ENCODE results near the gene EXOC4.
"Not testable (repeated sequence)": the region's sequence is repeated elsewhere in the genome, so short reads cannot be mapped to it uniquely, and the experiment has no call there.

EXOC4 gene

DNA sequence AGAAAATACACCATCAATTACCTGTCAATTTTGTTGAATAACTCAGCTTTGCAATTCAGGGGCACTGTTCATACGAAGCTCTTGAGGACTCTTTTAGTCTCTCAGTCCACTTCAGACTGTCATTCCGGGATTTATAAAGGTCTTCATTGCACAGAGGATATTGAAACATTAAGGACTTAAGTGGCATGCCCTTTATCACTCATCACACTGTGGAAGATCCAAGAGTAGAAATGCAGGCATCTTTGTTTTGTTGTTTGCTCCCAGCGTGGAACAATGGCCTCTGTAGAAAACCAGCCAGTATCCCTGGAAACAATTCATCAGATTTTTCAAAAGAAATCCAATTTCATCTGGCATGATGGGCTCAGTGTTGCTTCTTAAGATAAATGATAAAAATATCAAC lies 808.0 kb downstream of the EXOC4 start:
- no peak for FAIRE-seq

DNA sequence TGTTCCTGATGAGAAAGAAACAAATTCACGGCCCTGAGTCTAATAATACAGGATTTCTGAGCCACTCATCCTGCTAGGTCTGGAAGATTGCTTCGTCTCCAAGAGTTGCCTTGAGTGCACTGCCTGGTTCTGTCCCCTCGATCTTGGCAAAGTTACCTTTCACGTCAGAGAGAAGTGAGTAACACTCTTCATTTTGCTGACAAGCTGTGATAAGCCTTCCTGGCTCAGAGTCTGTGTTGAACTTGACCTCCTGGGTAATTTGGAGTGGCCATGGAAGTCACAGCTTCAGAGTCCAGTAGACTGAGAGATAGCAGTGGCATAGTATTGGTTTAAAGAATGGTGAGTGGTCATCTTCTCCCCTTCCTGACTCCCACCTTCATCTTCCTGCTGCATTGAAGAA lies 809.6 kb downstream of the EXOC4 start:
- FAIRE-seq = no peak

DNA sequence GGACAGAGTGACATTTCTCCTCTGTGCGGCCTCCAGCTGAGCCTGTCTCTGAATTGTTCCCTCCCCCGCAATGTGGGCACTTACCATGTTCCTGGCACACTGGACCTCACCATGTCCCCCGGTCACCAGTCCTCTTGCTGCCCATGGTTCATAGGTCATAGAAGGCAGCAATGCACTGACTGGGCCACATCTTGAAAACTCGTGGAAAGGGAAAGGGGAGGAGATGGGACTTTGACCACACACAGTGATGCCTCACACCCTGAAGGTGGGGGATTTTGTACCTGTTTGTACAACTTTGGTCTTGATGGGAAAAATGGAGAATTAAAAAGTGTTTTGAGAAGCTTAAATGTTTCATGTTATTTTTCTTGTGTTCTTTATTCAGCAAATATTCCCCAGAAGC lies 812.5 kb downstream of the EXOC4 start:
- no peak for FAIRE-seq

DNA sequence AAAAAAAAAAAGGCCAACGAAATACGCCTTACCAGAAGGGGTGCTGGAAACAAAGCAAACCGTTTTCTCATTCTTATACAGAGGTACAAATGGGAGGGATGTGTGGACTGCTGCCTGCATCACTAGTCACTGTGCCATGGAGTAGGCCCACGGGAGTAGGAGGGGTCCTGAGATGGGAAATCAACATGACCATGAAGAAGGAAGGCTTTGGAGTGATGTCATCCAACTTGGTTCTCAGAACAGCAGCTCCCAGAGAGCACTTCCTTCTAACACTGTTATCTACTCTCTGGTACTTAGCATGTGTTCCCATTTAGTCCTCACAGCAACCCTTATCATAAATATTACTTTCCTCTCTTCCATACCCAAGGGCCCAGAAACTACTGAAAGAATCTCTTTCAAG lies 814.3 kb downstream of the EXOC4 start:
- FAIRE-seq = no peak

GRCh38 chr7:134068670-134069069 lies 815.8 kb downstream of the EXOC4 start:
- no peak for FAIRE-seq

DNA sequence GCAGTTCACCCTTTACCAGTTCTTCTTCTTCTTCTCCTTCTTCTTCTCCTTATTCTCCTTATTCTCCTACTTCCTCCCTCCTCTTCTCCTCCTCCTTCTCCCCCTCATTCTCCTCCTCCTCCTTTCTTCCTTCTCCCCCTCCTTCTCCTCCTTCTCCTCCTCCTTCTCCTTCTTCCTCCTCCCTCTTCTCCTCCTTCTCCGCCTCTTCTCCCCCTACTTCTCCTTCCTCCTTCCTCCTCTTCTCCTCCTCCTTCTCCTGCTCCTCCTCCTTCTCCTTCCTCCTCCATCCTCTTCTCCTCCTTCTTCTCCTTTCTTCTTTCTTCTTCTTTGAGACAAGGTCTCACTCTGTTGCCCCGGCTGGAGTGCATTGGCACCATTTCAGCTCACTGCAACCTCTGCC lies 816.3 kb downstream of the EXOC4 start:
- FAIRE-seq = no peak

DNA sequence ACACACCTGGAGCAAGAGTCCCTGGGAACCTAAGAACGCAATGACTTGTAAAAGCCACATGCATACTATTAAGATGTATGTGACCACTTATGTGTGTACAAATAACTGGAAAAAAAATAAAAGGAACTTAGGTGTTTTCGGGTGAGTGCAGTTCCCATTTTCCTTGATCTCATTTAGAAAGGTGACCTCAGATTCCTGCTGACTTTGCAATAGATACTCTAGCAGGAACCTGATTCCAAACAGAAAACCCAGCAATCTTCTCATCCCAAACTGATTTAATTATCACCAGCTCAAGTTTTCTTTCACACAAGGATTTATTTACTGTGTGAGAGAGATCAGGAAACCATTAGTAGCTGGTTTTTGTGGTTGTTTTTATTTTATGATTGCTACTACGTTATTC lies 817.8 kb downstream of the EXOC4 start:
- FAIRE-seq = no peak

- no peak for FAIRE-seq
Observed at GRCh38 chr7:134071355-134072331, 818.8 kb downstream of the EXOC4 start.

DNA sequence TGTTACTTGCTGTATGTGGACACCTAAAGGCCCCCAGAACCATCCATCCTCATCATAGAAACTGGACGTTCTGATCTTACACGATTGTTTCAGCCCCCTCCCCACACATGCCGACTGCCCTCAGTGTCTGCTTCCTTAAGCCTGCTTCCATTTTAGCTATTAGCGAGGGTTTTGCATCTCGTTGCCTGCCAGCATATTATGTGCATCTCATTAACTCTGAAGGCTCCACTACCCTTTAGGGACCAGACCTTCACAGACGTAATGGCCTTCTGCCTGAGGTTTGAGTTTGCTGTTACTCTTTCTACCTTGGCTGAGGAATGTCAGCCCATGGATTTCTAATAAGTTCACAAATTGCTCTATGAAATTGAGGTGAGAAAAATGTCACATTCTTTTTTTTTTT lies 820.4 kb downstream of the EXOC4 start:
- no peak for FAIRE-seq

DNA sequence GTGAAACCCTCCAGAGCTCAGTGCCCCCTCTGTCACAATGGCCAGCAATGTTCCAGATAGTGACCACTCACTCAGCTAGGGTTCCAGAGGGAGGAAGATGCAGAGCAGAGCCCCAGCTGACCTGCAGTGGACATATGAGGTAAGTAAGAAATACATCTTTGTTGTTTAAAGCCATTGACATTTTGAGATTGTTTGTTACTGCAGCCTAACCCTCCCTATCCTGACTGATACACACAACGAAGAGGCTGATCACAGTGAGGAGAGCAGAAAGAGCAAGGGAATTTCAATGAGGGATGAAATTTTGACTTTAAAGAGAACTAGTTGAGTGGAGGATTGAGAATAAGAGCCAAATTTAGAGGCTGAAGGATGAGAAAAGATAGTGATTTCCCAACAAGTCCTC lies 822.9 kb downstream of the EXOC4 start:
- FAIRE-seq = no peak

- not testable (repeated sequence) for FAIRE-seq
Observed at GRCh38 chr7:134077560-134077959, 824.7 kb downstream of the EXOC4 start.

DNA sequence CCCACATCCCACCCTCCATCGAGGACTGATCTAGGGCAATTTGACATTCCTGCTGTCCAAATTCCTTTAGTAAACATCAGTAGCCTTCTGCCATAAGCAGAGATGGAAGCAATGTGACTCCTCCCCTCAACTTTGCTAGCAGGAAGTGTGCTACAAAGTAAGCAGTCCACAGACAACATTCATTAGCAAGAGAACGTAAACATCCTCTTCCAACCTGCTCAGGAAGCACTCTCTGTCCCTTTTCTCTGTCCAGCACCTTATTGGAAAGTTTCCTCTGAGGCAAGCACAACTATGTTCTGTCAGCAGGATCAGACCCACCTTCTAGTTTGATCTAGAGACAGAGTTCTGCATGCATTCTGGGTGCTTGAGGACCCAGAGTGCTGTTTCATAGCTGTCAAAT lies 826.1 kb downstream of the EXOC4 start:
- FAIRE-seq = no peak

DNA sequence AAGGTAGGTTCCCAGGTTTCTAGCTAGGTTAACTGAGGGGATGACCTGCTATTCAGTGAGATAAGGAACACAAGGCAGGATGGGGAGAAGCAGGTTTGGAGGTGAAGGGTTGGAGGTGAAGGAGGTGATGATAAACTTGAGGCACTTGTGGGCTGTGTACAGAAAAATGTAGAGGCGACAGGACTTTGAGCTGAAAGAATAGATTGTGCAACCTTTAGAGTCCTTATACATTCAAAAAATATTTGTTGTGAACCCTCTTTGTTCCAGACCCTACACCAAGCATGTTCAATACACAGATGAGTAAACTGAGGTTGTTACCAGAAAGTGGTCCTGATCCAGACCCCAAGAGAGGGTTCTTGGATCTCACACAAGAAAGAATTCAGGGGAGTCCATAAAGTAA lies 828.8 kb downstream of the EXOC4 start:
- no peak for FAIRE-seq

- no peak for FAIRE-seq
Observed at GRCh38 chr7:134083766-134084487, 831.0 kb downstream of the EXOC4 start.

DNA sequence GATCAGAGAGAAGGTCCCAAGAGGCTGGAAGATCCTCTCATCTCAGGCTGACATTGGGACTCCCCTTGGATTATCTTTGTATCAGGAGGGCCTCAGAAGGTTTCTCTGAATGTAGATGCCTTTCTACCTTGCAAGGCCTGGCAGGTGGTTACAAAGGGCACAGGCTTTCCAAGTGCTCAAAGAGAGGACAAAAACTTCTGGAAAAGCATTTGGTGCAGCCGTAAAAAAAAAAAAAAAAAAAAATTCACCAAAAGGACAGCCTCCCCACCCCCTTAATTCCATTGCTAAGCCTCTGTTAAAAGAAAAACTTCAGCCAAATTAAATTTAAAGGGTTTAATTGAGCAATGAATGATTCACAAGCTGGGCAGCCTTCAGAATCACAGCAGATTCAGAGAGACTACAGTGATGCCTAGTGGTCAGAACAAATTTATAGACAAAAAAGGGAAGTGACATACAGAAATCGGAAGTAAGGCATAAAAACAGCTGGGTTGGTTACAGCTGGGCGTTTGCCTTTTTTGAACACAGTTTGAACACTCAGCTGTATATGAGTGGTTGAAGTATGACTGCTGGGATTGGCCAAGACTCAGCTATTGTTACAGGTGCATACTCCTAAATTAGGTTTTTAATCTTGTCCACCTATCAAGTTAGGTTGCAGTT lies 831.7 kb downstream of the EXOC4 start:
- no peak for FAIRE-seq

DNA sequence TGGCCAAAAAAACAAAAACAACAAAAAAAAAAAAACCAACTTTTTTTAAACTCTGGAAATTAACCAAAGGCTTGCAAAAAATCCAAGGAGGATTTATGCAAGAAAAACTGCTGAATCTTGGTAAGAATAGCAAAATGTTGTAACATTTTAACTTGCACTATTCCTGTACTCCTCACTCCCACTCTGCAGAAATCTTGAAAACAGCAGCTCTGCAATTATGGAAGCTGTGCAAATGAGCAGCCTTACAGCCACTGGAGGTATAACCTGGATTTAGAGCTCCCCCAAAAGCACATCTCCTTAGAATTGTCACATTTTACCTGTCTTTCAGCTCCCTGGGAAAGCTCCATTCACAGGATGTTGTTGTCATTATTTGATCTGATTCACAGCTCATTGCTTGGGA lies 832.4 kb downstream of the EXOC4 start:
- FAIRE-seq = no peak

DNA sequence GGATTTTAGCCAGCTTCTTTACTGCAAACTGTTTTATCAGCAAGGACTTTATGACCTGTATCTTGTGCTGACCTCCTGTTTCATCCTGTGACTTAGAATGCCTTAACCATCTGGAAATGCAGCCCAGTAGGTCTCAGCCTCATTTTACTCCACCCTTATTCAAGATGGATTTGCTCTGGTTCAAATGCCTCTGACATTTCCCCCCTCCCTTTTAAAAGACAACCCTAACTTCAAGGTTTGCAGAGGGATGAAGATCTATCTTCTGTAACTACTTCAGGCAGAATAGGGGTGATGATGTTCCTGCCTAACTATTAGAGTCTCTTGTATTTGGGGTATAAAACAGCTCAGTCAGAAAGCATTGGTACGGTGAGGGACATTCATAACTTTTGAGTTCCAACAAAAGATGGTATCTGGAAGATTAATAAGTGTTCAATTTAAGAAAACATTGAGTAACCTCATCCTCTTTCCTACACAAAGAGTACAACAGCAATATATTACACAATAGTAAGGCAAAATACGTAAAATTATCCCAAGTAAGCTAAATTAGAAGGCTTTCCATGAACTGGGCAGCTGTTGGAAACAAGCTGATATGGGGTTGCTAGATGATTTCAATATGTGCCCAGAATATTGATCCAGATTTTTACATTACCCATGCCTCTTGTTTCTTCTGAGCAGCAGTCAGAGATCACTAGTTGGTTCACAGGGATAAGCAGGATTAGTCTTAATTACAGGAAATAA lies 834.3 kb downstream of the EXOC4 start:
- FAIRE-seq = no peak

DNA sequence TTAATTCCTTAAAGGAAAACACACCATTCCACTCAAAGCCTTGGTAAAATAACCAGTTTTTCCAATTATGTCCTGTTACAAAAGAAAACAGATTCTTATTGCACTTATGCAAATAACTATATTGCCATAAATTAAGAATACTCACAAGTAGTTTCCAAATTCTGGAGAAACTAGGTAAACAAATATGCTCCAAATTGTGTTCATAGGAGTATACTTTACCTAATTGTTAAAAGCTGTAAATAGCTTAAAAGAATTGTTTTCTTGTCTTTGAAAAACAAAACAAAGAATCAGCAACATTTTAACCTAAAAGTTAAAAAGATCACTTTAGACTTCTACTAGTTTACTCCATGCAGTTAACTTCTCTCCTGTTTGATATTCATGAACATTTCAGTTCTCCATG lies 835.3 kb downstream of the EXOC4 start:
- FAIRE-seq = no peak

DNA sequence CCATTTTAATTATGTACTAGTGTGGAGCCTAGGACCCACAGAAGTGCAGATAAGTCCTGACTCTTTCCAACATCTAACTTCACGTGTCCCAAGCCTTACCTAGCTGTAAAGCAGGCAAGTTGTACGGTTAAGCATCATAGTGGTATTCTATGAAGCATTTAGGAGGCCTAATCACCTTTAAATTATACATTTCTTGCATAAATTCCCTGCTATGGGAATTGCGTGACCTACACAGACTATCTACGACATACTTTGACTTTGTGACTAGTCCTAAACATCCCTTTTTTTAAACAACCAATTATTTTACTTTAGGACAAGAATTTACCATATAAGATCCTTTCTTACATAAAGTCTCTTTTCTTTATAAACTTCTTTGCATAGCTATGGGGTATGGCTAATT lies 836.6 kb downstream of the EXOC4 start:
- no peak for FAIRE-seq

DNA sequence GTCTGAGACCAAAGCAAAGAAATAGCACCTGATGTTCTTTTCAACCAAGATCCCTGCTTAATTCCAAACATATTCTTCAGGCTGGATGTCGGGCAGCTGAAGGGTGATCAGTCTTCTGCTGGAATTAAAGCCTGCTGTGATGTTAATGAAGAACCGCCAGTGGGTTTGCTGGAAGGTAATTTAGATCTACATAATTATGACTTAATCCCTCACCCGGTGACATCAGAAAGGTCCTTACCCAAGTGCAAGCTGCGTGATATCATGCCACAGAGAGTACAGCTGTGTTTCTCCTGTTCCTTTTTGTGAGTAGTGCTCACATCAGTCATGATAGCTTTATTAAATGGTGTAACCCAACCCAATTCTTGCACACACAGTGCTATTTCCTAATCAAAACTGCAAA lies 845.2 kb downstream of the EXOC4 start:
- FAIRE-seq = no peak

GRCh38 chr7:134101716-134102115 lies 848.8 kb downstream of the EXOC4 start:
- no peak for FAIRE-seq

DNA sequence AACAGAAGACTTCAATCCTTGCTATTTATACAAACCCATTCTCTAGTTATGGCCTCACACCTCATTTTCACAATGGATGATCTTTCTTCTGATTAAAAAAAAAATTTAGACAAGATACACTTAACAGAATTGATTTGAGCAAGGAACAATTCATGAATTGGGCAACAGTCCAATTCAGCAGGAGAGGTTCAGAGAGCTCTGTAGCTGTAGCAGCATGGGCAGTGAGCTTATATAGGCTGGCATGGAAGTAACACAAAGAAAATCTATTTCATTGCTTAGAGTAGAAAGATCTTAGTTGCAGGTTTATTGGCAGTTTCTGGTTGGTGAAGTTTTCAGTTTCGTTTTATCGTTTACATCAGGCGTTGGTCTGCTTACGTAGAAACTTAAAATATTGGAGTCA lies 851.3 kb downstream of the EXOC4 start:
- no peak for FAIRE-seq

DNA sequence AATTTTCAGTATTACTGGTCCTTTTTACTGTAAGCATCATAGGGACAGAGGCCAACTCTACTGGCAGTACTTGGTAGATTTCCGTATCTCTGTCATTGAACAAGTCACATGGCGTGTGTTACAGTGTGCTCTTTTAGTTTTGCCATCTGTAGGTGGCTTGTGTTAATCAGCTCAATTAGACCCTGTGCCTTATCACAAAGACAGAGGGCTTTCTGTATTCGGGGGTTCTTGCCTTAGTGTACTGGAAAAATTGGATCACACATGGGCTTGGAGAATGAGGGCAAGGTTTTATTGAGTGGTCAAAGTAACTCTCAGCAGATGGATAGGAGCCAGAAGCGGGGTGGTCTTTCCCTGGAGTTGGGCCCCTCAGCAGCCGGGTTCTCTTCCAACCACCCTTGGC lies 853.0 kb downstream of the EXOC4 start:
- no peak for FAIRE-seq
